ENCODE data around the gene TUBA4B. TPM values are rescaled to one million over a fixed set of nuclear protein-coding genes. Genes with fewer than 3 reads are reported as not detected.

The TUBA4B gene
- total and polyA plus RNA-seq, 2 donors from 2014 or later: 0.98 to 15.4 TPM

DNA sequence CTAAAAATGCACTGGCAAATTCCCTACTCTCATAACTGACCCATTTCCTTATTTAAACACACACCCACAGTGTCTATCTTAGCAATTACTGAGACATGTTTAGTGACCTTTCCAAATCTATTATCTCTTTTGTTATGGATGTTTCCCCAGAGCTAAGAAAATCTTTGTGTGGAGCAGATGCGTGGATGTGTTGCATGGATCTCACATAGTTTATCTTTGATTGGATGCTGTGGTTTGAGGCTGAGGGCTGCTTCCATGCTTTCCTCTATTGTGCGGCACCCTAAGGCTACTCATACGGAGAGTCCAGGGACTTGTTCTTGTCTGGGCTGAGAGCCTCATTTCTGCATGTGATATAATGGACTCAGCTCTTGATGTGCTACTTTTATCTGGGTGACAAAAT is 18.7 kb upstream of the TUBA4B start:
- no peak overlapping the region for H3K27ac ChIP-seq (ENCODE audit: low read depth in 2 of 2, low read length in 2 of 2)
- FAIRE-seq (no peak), DNase-seq (no peak)
- no peaks in the 10 kb centered on the region for H3K9me3 ChIP-seq (ENCODE audit: control insufficient read depth in 2 of 3, insufficient read depth in 1 of 3, low read length in 3 of 3)
- no peak overlapping the region for H3K9ac ChIP-seq (ENCODE audit: low read length in 3 of 3)
- no peak overlapping the region for H3K4me3 ChIP-seq (ENCODE audit: low read length in 3 of 3)
- peaks cover 13 to 65% (median 37%) of the 10 kb centered on the region in 3 donors for H3K36me3 ChIP-seq (ENCODE audit: control insufficient read depth in 2 of 3, insufficient read depth in 3 of 3, low read length in 3 of 3)
- intact Hi-C loops (cut with DNase I): no loop called here
- peaks cover 0 to 8% (median 0%) of the 10 kb centered on the region in 3 donors for H3K4me1 ChIP-seq (ENCODE audit: control insufficient read depth in 2 of 3, insufficient read depth in 2 of 3, low read depth in 1 of 3, low read length in 3 of 3)
- no peaks in the 10 kb centered on the region for H3K27me3 ChIP-seq (ENCODE audit: control insufficient read depth, insufficient read depth, low read length)
- no peak for TF ChIP-seq CTCF (IDR thresholded peaks at IDR 0.05; ENCODE audit: borderline replicate concordance, extremely low read depth, insufficient read depth)

GRCh38 chr2:219243291-219243761 is 9.7 kb upstream of the TUBA4B start:
- H3K36me3 ChIP-seq (ENCODE audit: control insufficient read depth in 2 of 3, insufficient read depth in 3 of 3, low read length in 3 of 3): peaks cover 0 to 14% (median 2%) of the 10 kb centered on the region in 3 donors
- intact Hi-C loops (cut with DNase I): no loop called here
- DNase-seq (peak in 3 of 5 donors; percentile 31 to 64 (median 38)), FAIRE-seq (no peak)
- H3K4me3 ChIP-seq (ENCODE audit: low read length in 3 of 3): peak overlapping the region; percentile 18 to 48 (median 37)
- no peak overlapping the region for H3K9ac ChIP-seq (ENCODE audit: low read length in 3 of 3)
- H3K9me3 ChIP-seq (ENCODE audit: control insufficient read depth in 2 of 3, insufficient read depth in 1 of 3, low read length in 3 of 3): no peaks in the 10 kb centered on the region
- peak overlapping the region; percentile 13 to 38 for H3K27ac ChIP-seq (ENCODE audit: low read depth in 2 of 2, low read length in 2 of 2)
- no peak for TF ChIP-seq CTCF (IDR thresholded peaks at IDR 0.05; ENCODE audit: borderline replicate concordance, extremely low read depth, insufficient read depth)
- H3K4me1 ChIP-seq (ENCODE audit: control insufficient read depth in 2 of 3, insufficient read depth in 2 of 3, low read depth in 1 of 3, low read length in 3 of 3): peaks cover 3 to 36% (median 24%) of the 10 kb centered on the region in 3 donors
- no peaks in the 10 kb centered on the region for H3K27me3 ChIP-seq (ENCODE audit: control insufficient read depth, insufficient read depth, low read length)

DNA sequence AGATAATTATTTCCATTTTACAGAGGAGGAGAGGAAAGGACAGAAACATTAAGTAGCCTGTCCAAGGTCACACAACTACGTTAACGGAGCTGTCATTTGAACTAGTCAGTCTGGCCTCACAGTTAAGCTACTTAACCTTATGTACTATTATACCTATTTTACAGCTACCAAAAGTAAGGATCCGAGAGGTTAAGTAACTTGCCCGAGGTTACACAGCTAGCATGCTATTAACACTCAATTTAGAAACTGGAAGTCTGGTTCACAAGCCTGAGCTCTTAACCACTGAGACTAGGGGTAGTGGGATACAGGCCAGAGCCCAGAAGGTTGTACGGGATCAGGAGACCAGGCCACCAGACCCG is 8.3 kb upstream of the TUBA4B start:
- Histone ChIP-seq H3K9ac (ENCODE audit: low read length in 3 of 3) (peak overlapping the region; percentile 65 to 98 (median 91)), H3K27ac (ENCODE audit: low read depth in 2 of 2, low read length in 2 of 2) (peak overlapping the region; percentile 96 to 98), H3K9me3 (ENCODE audit: control insufficient read depth in 2 of 3, insufficient read depth in 1 of 3, low read length in 3 of 3) (no peaks in the 10 kb centered on the region), H3K4me1 (ENCODE audit: control insufficient read depth in 2 of 3, insufficient read depth in 2 of 3, low read depth in 1 of 3, low read length in 3 of 3) (peaks cover 6 to 48% (median 36%) of the 10 kb centered on the region in 3 donors), H3K4me3 (ENCODE audit: low read length in 3 of 3) (peak overlapping the region; percentile 77 to 92 (median 82)), H3K27me3 (ENCODE audit: control insufficient read depth, insufficient read depth, low read length) (no peaks in the 10 kb centered on the region), H3K36me3 (ENCODE audit: control insufficient read depth in 2 of 3, insufficient read depth in 3 of 3, low read length in 3 of 3) (peaks cover 0 to 5% (median 2%) of the 10 kb centered on the region in 3 donors)
- no peak for TF ChIP-seq CTCF (IDR thresholded peaks at IDR 0.05; ENCODE audit: borderline replicate concordance, extremely low read depth, insufficient read depth)
- DNase-seq (no peak), FAIRE-seq (no peak)
- intact Hi-C loops (cut with DNase I): no loop called here

Measured in kidney (tissue), 14 donors.